B cell (primary cell): ENCODE measurements around the gene PITX3. TPM values are rescaled to one million over a fixed set of nuclear protein-coding genes. Genes with fewer than 3 reads are reported as not detected.

Source experiments
- ATAC-seq: fragments of 200-7000 bp; cut with Tn5 transposase; one replicate; pipeline ENCODE4 v1.10.0; 2021; ENCODE audit warnings: low read depth, mild to moderate bottlenecking, moderate number of reproducible peaks, moderate library complexity
- CTCF ChIA-PET: fragments of 350-600 bp; sonication (Branson Sonifier 250); formaldehyde crosslinking; loops from one replicate; lab custom pipeline; 2021; ENCODE audit warnings: antibody characterized with exemption, inconsistent platforms; lab: Charles Lee
- POLR2A ChIA-PET: fragments of 350-600 bp; sonication (Branson Sonifier 250); formaldehyde crosslinking; loops from one replicate; lab custom pipeline; 2021; ENCODE audit warnings: antibody characterized with exemption; lab: Charles Lee
- DNase-seq: peaks from one replicate; pipeline ENCODE4 v3.0.0; 2013
- H2AFZ ChIP-seq: 2 replicates; pipeline ENCODE4 v1.6.1; 2012; ENCODE audit warnings: mild to moderate bottlenecking, low read depth, low read length; ENCODE audit not compliant: insufficient read depth, poor library complexity, severe bottlenecking
- H3K27ac ChIP-seq, 2 donors: 1 replicate in 1 of 2; 2 replicates in 1 of 2; pipeline ENCODE4 v1.5.1; 2012 to 2013; ENCODE audit warnings: low read length in 2 of 2, mild to moderate bottlenecking in 2 of 2, moderate library complexity in 1 of 2
- H3K27me3 ChIP-seq, 4 experiments: fragments of 200-600 bp in 1 of 4; sonication (generic) in 1 of 4; replicated peaks in 1 of 4; 1 replicate in 2 of 4; 2 replicates in 2 of 4; pipeline versions ENCODE4 v1.6.1 to v1.7.0; 2013 to 2016; ENCODE audit warnings: low read length in 3 of 4, mild to moderate bottlenecking in 2 of 4, mixed read lengths in 1 of 4, moderate library complexity in 1 of 4; ENCODE audit not compliant: insufficient read depth in 4 of 4, control insufficient read depth in 3 of 4; ENCODE audit errors: control extremely low read depth in 1 of 4
- H3K36me3 ChIP-seq, 2 experiments: replicated peaks in 1 of 2; 1 replicate in 1 of 2; 2 replicates in 1 of 2; pipeline versions ENCODE4 v1.6.1 to v1.7.1; 2013; ENCODE audit warnings: low read length in 1 of 2; ENCODE audit not compliant: insufficient read depth in 2 of 2, control insufficient read depth in 1 of 2; ENCODE audit errors: control extremely low read depth in 1 of 2, extremely low read depth in 1 of 2
- H3K4me1 ChIP-seq, 2 donors: fragments of 200-600 bp in 1 of 2; sonication (generic) in 1 of 2; 1 replicate in 1 of 2; 2 replicates in 1 of 2; pipeline versions ENCODE4 v1.5.1 to v1.6.1; 2013 to 2017; ENCODE audit warnings: low read length in 2 of 2; ENCODE audit not compliant: control insufficient read depth in 2 of 2, insufficient read depth in 2 of 2
- H3K4me2 ChIP-seq: replicated peaks from 2 replicates; pipeline ENCODE3; 2012; ENCODE audit warnings: mild to moderate bottlenecking, low read depth, low read length; ENCODE audit not compliant: poor library complexity, severe bottlenecking
- H3K4me3 ChIP-seq, 5 experiments: fragments of 200-600 bp in 1 of 5; sonication (generic) in 1 of 5; 1 replicate in 3 of 5; 2 replicates in 2 of 5; pipeline versions ENCODE4 v1.5.1 to v1.7.0; 2011 to 2016; ENCODE audit warnings: low read length in 4 of 5, mild to moderate bottlenecking in 4 of 5, low read depth in 2 of 5, control low read depth in 1 of 5, moderate library complexity in 1 of 5; ENCODE audit not compliant: insufficient read depth in 1 of 5; ENCODE audit errors: control extremely low read depth in 1 of 5, extremely low read depth in 1 of 5
- H3K79me2 ChIP-seq: fragments of 200-600 bp; sonication (generic); one replicate; pipeline ENCODE4 v1.6.0; 2016; ENCODE audit warnings: low read length; ENCODE audit not compliant: control insufficient read depth, insufficient read depth
- H3K9ac ChIP-seq: fragments of 200-600 bp; sonication (generic); 2 replicates; pipeline ENCODE4 v1.6.1; 2017; ENCODE audit warnings: mild to moderate bottlenecking, low read length, moderate library complexity
- H3K9me3 ChIP-seq, 3 donors: one replicate each; pipeline versions ENCODE4 v1.6.1 to v1.7.1; 2013; ENCODE audit warnings: low read length in 2 of 3; ENCODE audit not compliant: control insufficient read depth in 2 of 3, insufficient read depth in 1 of 3; ENCODE audit errors: control extremely low read depth in 1 of 3
- H4K20me1 ChIP-seq: 2 replicates; pipeline ENCODE4 v1.6.0; 2012; ENCODE audit warnings: mild to moderate bottlenecking, low read length; ENCODE audit not compliant: insufficient read depth, control insufficient read depth, poor library complexity, severe bottlenecking
- H3K27ac Mint-ChIP-seq: one replicate; pipeline ENCODE4 v1.8.0; 2021; ENCODE audit warnings: mixed read lengths
- H3K27me3 Mint-ChIP-seq: one replicate; pipeline ENCODE4 v1.8.0; 2021; ENCODE audit warnings: mixed read lengths
- H3K4me1 Mint-ChIP-seq: one replicate; pipeline ENCODE4 v1.8.0; 2021; ENCODE audit warnings: mixed read lengths
- H3K4me3 Mint-ChIP-seq: one replicate; pipeline ENCODE4 v1.8.0; 2021; ENCODE audit warnings: mixed read lengths
- H3K9me3 Mint-ChIP-seq: one replicate; pipeline ENCODE4 v1.8.0; 2022; ENCODE audit warnings: mixed read lengths; ENCODE audit not compliant: insufficient read depth
- EZH2 ChIP-seq: IDR thresholded peaks from 2 replicates; pipeline ENCODE4 v1.6.1; 2012; ENCODE audit warnings: borderline replicate concordance, low read depth, mild to moderate bottlenecking, moderate library complexity, low read length; ENCODE audit not compliant: insufficient read depth, poor library complexity, severe bottlenecking
- WGBS: methylation state at CpG from one replicate; pipeline ENCODE4 v1.1.5; 2013; ENCODE audit warnings: missing lambda C conversion rate; ENCODE audit not compliant: insufficient coverage; 5-methylcytosine and 5-hydroxymethylcytosine counted together
- intact Hi-C: fragments of 100-400 bp; cut with micrococcal nuclease; formaldehyde crosslinking; loops from one replicate; pipeline ENCODE4 v1.10.0; 2022
- polyA plus RNA-seq: library from polyadenylated mRNA; depleted of rRNA; stranded (reverse); fragments of >200 nt; gene quantifications from 2 replicates; pipeline ENCODE4 v1.2.3, GENCODE V29; 2012
- total RNA-seq, 2 donors: library from RNA; stranded (reverse); fragments of 120-200 nt in 1 of 2; gene quantifications; 1 replicate in 1 of 2; 2 replicates in 1 of 2; pipeline versions ENCODE4 v1.2.3 to v1.2.4, GENCODE V29; 2013 to 2022
- TF ChIP-seq, protein P1 (sequence below): fragments of 200-600 bp; IDR thresholded peaks from one replicate; pipeline ENCODE4 v1.8.0; 2022; ENCODE audit warnings: antibody characterized with exemption, mild to moderate bottlenecking

The PITX3 gene
- total and polyA plus RNA-seq, 2 donors (not counting 1 experiment from before 2014, with no cell fraction given), result not detected

DNA sequence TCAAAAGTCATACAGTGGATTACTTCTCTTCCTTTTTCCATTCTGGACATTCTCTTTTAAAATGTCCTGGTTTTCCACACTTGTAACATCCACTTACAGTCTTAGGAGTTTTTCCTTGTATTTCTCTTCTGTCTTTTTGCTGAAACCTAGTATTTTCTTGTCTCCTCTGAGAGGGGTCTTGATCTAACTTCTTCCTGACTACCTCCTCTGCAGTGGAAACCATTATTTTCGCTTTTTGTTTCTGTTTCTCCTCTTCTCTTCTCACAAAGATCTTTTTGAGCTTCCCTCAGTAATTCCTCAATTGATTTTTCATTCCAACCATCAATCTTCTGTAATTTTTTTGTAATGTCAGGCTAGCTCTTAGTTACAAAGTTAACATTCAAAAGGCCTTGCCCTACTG lies 38.9 kb downstream of the PITX3 start:
- H4K20me1 ChIP-seq, result no peaks in the 10 kb centered on the region
- CTCF ChIA-PET, result no interaction called here
- H3K4me3 Mint-ChIP-seq, result no peak overlapping the region
- peaks cover 0 to 11% (median 1%) of the 10 kb centered on the region in 4 experiments for H3K27me3 ChIP-seq
- H3K27ac Mint-ChIP-seq, result no peak overlapping the region
- H3K4me1 Mint-ChIP-seq, result peaks cover 11% of the 10 kb centered on the region
- no peaks in the 10 kb centered on the region for H3K79me2 ChIP-seq
- DNase-seq (no peak), ATAC-seq (no peak)
- H3K4me1 ChIP-seq, result peaks cover 0 to 3% of the 10 kb centered on the region in 2 donors
- peak overlapping the region; percentile 44 for H2AFZ ChIP-seq
- H3K4me3 ChIP-seq, result no peak overlapping the region
- no peaks in the 10 kb centered on the region for H3K36me3 ChIP-seq
- H3K4me2 ChIP-seq, result no peak overlapping the region
- POLR2A ChIA-PET, result no interaction called here
- peaks cover 11% of the 10 kb centered on the region for H3K9me3 Mint-ChIP-seq
- peaks cover 0 to 12% (median 10%) of the 10 kb centered on the region in 3 donors for H3K9me3 ChIP-seq
- peaks cover 23% of the 10 kb centered on the region for H3K27me3 Mint-ChIP-seq
- WGBS, result no CpG with 5 or more reads among the region's 1 CpG
- no peak overlapping the region for H3K9ac ChIP-seq
- no peak overlapping the region for H3K27ac ChIP-seq
- no peak for TF ChIP-seq EZH2
- TF ChIP-seq, protein P1, sequence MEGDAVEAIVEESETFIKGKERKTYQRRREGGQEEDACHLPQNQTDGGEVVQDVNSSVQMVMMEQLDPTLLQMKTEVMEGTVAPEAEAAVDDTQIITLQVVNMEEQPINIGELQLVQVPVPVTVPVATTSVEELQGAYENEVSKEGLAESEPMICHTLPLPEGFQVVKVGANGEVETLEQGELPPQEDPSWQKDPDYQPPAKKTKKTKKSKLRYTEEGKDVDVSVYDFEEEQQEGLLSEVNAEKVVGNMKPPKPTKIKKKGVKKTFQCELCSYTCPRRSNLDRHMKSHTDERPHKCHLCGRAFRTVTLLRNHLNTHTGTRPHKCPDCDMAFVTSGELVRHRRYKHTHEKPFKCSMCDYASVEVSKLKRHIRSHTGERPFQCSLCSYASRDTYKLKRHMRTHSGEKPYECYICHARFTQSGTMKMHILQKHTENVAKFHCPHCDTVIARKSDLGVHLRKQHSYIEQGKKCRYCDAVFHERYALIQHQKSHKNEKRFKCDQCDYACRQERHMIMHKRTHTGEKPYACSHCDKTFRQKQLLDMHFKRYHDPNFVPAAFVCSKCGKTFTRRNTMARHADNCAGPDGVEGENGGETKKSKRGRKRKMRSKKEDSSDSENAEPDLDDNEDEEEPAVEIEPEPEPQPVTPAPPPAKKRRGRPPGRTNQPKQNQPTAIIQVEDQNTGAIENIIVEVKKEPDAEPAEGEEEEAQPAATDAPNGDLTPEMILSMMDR, result no peak
- intact Hi-C loops, result no loop called here

GRCh38 chr10:102200751-102201640 lies 40.3 kb downstream of the PITX3 start:
- Histone ChIP-seq H3K27me3 (peaks cover 0 to 11% (median 1%) of the 10 kb centered on the region in 4 experiments), H3K36me3 (no peaks in the 10 kb centered on the region), H3K4me3 (no peak overlapping the region), H2AFZ (no peak overlapping the region), H4K20me1 (no peaks in the 10 kb centered on the region), H3K27ac (no peak overlapping the region), H3K9ac (no peak overlapping the region), H3K4me2 (no peak overlapping the region), H3K4me1 (peaks cover 0 to 3% of the 10 kb centered on the region in 2 donors), H3K9me3 (peaks cover 0 to 12% (median 10%) of the 10 kb centered on the region in 3 donors), H3K79me2 (no peaks in the 10 kb centered on the region)
- DNase-seq, result peak; percentile 29
- 87% methylated on average over 34 of the region's 34 CpGs for WGBS
- Mint-ChIP-seq H3K27ac (no peak overlapping the region), H3K4me1 (peaks cover 11% of the 10 kb centered on the region), H3K4me3 (no peak overlapping the region), H3K9me3 (peaks cover 11% of the 10 kb centered on the region), H3K27me3 (peaks cover 28% of the 10 kb centered on the region)
- TF ChIP-seq, protein P1, result no peak
- TF ChIP-seq EZH2, result no peak
- POLR2A ChIA-PET, result no interaction called here
- intact Hi-C loops, result no loop called here
- CTCF ChIA-PET, result interaction anchor here (0.6 kb wide), 1 partner anchor 350 kb away, joined by 3 read pairs; no protein-coding TSS in a partner anchor
- no peak for ATAC-seq
